LNCAP (cell line): ENCODE measurements around the gene GRAMD1B.

Experiments
- CTCF ChIP-seq: fragments of 450-650 bp; IDR thresholded peaks from 2 replicates; pipeline ENCODE4 v1.5.1; 2017; ENCODE audit warnings: mild to moderate bottlenecking

GRAMD1B gene

DNA sequence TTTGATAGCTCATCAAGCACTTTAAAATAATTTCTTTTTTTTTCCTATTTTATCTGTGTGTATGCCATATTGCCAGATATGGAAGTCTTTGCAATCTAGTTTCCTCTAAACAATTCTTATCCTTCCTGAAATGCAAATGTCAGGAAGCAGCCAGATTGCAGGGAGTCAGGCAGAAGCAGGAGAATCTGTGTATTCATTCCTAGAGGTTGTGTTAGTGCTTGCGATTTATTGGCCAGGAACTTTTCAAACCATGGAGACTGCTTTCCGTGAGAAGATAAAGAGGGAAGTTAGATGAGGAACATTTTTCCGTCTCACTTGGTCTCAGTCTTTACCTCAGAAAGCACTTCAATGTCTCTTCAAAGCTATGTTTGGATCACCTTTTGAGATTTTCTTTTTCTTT, 91.9 kb downstream of the GRAMD1B start:
- no peak for TF ChIP-seq CTCF

GRCh38 chr11:123523539-123523938, 93.5 kb downstream of the GRAMD1B start:
- no peak for TF ChIP-seq CTCF

- TF ChIP-seq CTCF, result no peak
Observed at GRCh38 chr11:123525097-123525496, 95.0 kb downstream of the GRAMD1B start.

DNA sequence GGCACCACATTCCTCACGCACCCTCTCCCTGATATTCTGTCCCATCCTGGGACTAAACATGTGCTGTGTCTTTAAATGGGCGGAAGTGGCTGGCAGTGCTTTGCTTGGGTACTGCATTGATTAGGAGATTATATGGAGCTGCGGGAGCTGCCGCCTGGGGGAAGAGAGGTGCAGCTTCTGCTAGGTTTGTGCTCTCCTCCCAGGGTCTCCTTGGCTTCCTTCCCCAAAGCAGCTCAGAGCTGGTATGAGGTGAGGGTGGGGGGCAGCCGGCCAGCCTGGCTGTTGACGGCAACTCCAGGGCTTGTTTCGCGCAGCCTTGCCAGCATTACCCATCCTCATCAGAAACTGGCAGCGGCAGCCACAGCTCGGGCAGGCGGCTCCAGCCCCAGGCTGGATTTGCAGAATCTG, 95.4 kb downstream of the GRAMD1B start:
- no peak for TF ChIP-seq CTCF

DNA sequence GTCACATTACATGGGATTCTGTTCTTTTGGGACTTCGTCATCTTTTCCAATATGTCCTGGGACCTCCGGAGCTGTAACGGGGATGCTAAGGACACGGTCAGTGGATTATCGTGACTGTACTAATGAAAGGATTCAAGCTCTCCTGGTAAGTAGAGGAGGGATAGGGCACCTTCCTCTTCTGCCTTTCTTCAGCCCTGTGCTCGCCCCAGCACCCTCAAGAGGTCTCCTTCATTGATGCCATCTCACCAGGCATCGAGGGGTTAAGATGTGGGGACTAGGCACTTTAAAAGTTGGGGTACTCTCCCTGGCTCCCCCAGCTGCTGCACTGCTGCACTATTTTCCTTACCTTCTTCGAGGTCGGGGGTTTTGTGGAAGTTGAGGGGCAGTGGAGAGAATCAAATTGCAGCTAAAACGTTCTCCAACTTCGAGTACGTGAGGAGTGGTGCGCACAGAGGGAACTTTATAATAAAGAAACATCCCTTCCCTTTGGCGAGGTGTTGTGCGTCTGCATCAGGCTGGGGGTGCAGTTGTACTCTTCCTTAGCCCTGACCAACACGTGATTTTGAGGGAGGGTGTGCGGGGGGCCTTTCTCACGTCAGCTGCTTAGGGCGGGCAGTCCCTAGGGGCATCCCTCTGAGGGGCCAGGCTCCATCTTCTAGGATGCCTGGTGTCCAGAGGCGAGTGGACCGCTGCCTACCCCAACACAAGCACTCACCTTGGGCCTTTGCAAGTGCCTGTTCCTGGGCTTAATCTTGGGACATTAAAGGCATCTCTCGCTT, 96.1 kb downstream of the GRAMD1B start:
- no peak for TF ChIP-seq CTCF

- no peak for TF ChIP-seq CTCF
Observed at GRCh38 chr11:123526918-123527317, 96.8 kb downstream of the GRAMD1B start.

DNA sequence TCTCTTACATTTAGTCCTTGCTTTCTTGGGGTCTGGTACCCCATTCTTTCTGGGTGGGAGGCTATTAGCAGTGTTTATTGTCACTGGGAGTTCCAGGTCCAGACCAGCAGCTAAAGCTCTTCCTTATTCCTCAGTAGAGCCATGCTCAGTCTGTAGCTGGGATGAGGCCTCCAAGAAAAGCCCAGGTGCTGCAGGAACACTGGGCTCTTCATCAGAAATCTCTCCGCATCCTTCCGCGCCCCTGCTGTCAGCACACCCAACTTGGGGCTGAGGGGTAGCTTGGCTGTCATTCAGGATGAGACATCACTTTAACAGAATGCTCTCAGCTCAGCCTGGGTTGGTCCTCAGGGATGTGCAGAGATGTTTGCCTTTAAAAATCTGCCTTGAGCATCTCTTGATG, 97.5 kb downstream of the GRAMD1B start:
- TF ChIP-seq CTCF, result no peak

GRCh38 chr11:123527947-123528346, 97.9 kb downstream of the GRAMD1B start:
- no peak for TF ChIP-seq CTCF
